GM19468 (cell line): ENCODE measurements around the gene POLR2L.

Experiments used
- ATAC-seq: cut with Tn5 transposase; IDR thresholded peaks from one replicate; pipeline ENCODE4 v1.9.1; 2021; ENCODE audit warnings: mild to moderate bottlenecking, moderate library complexity, moderate number of reproducible peaks; ENCODE audit not compliant: unreplicated experiment; ENCODE audit errors: extremely low read depth

POLR2L gene

GRCh38 chr11:798093-798713 lies 44.1 kb downstream of the POLR2L start, which contains the start of gene SLC25A22:
SLC25A22 (minus strand) TSS chr11:798281; CDS start chr11:795006, 3,275 bp downstream.
- ATAC-seq, result peak; percentile 30

GRCh38 chr11:797296-798092 lies 44.8 kb downstream of the POLR2L start:
- no peak for ATAC-seq

GRCh38 chr11:796565-797295 lies 45.6 kb downstream of the POLR2L start:
- no peak for ATAC-seq

GRCh38 chr11:795634-796564 lies 46.4 kb downstream of the POLR2L start:
- no peak for ATAC-seq

- no peak for ATAC-seq
Observed at GRCh38 chr11:794766-795633, 47.3 kb downstream of the POLR2L start.

GRCh38 chr11:794013-794765 lies 48.1 kb downstream of the POLR2L start:
- no peak for ATAC-seq

- ATAC-seq, result no peak
Observed at GRCh38 chr11:793556-793955, 48.8 kb downstream of the POLR2L start.

- no peak for ATAC-seq
Observed at GRCh38 chr11:792873-793272, 49.5 kb downstream of the POLR2L start.

GRCh38 chr11:792535-792821 lies 49.9 kb downstream of the POLR2L start:
- no peak for ATAC-seq

GRCh38 chr11:791658-792534 lies 50.4 kb downstream of the POLR2L start:
- no peak for ATAC-seq

- no peak for ATAC-seq
Observed at GRCh38 chr11:790721-791564, 51.4 kb downstream of the POLR2L start.

- no peak for ATAC-seq
Observed at GRCh38 chr11:789943-790342, 52.4 kb downstream of the POLR2L start, which contains the start of gene CEND1. CEND1 (minus strand) TSS chr11:790090; CDS start chr11:788576, 1,514 bp downstream.
